HG02870 (cell line): ENCODE results near the gene ELP2.
"Not testable (repeated sequence)": the region's sequence is repeated elsewhere in the genome, so short reads cannot be mapped to it uniquely, and the experiment has no call there.

ENCODE experiments used
- ATAC-seq: cut with Tn5 transposase; IDR thresholded peaks from one replicate; pipeline ENCODE4 v1.9.1; 2021; ENCODE audit warnings: mild to moderate bottlenecking, moderate library complexity; ENCODE audit not compliant: unreplicated experiment

ELP2 gene

DNA sequence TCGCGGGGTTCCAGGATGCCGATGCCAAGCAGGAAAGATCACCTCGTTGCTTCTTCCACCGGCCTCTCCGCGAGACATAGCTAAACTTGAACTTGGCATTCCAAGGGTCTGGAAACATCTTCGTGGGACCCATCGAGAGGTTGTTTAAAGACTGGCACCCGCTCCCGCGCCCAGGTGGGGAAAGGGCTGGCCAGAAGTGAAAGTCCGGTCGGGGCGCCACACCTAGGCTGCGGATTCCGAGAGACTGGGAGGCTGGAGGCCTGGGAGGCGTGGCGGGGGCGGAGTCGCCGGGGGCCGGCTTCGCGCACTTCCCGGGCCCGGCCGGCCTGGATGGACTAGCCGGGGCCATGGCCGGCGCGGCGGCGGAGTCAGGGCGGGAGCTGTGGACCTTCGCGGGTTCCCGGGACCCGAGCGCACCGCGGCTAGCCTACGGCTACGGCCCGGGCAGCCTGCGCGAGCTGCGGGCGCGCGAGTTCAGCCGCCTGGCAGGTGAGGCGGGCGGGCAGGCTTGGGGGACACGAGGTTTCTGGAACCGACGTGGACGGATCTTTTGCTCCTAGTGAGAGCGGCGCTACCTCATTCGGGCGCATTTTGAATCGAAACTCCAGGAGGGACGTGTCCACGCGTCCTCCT, 57.6 kb downstream of the ELP2 start, which contains the start of gene MOCOS:
TSS of gene MOCOS (plus strand) at position 305 of the 633 bp plus-strand sequence. CDS start at position 348, 43 bp downstream.
- peak; percentile 78 for ATAC-seq

DNA sequence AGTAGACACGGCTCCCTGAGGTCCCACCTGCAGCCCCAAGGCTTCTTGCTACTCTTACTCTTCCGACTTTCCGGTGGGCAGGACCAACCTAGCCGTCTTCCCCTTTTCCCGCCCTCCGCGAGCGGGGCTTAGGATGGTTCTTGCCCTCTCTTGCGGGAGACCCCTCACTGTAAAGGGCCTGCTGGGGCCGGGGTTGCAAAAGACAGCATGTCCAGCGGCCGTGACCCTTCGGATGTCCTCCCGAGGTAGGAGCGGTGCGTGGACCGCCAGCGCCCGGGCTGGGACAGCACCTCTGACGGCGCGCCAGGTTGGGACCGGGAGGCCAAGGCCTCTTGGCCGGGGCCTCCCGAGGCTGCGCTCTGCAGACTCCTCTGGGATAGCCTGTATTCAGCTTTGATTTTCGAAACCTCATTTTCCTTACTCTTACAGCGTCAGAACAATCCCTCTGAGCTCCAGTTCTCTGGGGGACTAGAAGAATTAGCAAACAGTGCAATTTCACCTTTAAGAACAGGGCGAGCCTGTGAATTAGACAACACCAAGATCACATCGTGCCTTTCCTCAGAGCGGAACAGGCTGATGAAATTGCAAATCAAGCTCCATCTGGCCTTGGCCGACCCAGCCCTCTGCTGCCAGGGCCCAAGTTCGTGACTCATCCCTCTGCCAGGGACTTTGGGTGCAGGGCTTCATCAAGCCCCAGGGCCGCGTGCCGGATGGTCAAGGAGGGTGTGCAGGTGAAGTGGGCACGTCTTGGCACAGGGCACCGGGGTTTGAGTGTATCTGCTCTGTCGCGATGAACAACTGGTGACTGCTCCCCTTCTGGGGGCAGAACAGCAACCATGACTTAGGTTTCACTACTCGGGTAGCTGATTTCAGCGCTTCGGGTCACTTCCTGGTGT, 58.4 kb downstream of the ELP2 start:
- ATAC-seq, result no peak

DNA sequence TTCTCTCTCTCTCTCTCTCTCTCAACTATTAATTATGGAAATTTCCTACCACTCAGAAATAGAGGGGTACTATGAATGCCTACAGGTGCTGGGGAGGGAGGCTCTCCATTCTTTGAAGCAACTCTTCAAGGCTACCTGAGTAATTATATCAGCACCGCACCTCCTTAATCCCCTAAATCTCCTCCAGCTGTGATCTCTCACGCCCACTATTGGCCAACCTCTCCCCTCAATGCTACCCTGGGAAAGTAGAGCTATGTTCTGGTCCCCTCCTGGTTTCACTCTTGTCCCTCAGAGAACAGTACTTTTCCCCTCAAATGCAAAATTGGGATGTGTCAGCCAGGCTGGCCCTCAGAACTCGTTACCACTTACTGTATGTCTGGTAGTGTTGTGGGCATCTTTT, 59.2 kb downstream of the ELP2 start:
- no peak for ATAC-seq

DNA sequence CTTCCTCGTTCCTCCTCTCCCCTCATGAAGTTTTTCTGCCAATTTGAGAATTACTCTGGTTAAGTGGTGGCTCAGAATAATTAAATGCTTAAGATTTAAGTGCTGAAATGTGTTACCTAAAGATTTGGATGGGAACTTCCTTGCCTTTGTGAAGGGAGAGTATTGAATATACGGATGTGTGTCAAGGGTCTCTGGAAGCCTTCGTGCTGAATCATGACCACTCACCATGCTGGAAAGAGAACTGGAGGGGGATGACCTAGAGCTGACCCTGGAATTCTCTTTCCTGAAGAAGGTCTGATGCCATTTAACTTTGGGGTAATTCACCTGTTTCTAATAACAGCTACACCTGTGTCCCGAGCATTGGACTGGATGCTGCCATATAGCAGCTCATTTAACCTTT, 59.8 kb downstream of the ELP2 start:
- ATAC-seq, result no peak

DNA sequence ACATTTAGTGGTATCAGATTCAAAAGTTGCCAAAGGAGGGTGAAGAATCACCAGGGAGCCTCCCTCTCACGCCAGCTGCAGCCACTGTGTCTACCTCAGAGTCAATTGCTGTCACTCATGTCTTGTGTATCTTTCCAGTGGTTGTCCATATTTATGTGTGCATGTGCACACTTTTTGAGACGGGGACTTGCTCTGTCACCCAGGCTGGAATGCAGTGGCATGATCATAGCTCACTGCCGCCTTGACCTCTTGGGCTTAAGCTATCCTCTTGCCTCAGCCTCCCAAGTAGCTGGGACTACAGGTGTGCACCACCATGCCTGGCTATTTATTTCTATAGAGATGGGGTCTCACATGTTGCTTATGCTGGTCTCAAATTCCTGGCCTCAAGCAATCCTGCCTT, 61.6 kb downstream of the ELP2 start:
- no peak for ATAC-seq

DNA sequence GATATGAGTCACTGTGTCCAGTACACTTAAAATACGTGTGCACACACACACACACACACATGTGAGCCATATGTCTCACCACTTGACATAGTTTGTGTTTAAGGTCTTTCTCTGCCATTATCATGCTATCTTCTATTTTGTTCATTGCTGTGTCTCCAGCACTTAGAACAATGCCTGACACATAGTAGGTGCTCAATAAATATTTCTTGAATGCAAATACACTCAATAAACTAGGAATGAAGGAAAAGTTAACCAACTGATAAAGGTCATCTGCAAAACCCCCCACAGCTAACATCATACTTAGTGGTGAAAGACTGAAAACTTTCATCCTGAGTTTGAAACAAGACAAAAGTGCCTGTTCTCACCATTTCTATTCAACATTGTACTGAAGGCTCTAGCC, 62.0 kb downstream of the ELP2 start:
- ATAC-seq, result no peak

DNA sequence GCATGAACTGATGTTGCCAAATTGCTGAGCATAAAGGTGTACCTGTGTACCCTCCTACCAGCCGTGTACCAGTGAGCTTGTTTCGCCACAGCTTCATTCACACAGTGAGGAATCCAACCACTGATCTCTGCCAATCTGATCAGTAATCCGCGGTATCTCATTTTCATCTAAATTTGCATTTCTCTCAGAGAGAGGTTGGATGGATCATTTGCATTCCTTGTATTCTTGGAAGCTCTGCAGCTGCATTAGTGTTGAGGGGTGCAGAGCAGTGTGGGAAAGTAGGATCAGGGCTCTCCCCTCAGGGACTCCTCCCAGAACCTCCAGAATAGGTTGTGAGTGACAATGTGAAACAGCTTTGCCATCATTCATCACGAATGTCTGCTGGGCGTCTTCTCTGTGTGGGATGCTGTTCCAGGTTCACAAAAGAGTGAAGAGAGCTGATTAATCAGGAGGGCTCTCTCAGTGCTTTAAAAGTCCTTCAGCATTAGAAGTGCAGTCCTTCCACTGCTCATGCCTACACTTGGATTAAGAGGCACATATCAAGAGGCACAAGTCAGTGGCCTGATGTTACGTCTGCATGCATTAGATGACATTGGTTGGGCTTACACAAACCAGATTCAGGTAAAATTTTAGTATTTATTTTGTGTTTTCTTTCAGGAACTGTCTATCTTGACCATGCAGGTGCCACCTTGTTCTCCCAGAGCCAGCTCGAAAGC, 65.1 kb downstream of the ELP2 start:
- no peak for ATAC-seq

DNA sequence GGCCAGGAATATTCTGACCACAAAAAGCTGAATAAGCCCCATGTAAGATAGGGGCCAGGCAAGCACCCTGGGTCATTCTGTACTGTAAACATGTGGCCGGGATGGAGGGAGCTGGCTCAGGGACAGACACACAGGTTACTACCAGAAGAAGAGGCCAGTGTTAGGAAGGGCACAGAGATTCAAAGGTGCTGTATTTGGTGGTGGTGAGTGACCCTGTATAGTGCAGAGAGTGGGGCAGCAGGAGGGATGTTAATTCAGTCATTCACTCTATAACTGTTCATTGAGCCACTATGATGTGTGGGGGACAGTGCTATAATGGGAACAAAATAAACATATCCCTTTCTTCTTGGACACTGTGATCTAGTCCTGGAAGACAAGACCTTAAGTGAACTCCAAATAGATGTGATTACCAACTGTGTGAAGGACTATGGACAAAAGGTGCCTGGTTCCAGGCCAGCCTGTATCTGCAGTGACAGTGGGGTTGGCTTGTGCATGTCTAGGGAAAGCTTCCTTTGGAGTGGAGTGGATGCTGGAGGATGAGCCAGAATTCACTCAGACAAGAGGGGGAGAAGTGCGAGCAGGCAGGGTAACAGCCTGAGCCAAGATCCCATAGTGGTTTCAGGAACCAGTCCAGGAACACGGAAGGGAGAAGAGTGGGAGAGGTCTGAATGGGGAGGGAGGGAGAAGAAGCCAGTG, 65.9 kb downstream of the ELP2 start:
- ATAC-seq, result no peak

DNA sequence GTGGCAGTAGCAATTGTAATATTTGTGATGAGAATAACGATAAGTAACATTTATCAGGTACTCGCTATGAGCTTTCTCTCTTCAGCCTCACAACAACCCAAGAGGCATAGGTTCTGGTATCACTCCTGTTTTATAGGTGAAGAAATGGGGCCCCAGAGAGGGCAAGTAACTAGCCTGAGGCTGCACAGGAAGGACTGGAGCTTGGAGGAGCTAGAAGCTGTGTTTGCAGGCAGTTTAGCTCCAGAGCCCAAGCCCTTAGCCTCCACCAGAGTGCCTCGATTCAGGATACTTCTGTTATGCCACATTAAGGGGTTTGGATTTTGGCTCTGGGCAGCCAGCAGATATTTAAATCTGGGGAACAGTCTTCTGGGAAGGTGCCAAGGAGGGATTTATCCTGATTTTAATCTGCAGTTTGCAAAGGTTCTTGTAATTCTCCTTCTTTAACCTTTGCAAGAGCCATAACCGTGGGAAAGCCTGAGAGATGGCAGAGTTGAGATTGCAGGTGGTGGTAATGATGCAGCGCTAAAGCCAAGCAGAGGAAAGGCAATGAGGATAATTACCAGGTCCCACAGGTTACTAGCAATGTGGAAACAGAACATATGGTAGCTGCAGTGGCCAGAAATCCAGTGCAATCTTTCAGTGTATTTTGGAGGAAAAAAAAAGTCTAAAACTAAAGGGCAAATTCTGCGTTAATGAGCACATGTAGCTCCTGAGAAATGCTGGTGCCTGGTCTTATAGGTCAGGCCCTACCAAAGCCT, 66.7 kb downstream of the ELP2 start:
- no peak for ATAC-seq

DNA sequence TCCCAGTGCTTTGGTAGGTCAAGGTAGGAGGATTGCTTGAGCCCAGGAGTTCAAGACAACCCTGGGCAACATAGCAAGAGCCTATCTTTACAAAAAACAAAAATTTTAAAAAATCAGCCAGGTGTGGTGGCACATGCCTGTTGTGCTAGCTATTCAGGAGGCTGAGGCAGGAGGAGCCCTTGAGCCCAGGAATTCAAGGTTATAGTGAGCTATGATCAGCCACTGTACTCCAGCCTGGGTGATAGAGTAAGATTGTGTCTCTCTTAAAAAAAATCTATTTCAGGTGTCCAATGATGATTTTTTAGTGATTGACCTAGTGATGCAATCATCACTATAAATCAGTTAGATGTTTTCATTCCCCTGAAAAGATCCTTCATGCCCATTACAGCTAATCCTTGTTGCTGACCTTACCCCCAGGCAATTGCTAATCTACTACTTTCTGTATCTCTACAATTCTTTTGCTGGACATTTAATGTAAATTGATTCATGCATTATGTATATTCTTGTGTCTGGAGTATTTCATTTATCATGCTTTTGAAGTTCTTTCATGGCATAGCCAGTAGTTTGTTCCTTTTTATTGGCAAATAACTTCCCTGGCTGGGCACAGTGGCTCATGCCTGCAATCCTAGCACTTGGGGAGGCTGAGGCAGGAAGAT, 67.9 kb downstream of the ELP2 start:
- ATAC-seq, result no peak

DNA sequence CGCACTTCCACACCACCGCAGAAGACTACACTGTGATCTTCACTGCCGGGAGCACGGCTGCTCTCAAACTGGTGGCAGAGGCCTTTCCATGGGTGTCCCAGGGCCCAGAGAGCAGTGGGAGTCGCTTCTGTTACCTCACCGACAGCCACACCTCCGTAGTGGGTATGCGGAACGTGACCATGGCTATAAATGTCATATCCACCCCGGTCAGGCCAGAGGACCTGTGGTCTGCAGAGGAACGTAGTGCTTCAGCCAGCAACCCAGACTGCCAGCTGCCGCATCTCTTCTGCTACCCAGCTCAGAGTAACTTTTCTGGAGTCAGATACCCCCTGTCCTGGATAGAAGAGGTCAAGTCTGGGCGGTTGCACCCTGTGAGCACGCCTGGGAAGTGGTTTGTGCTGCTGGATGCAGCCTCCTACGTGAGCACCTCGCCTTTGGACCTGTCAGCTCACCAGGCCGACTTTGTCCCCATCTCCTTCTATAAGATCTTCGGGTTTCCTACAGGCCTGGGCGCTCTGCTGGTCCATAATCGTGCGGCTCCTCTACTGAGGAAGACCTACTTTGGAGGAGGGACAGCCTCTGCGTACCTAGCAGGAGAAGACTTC, 70.1 kb downstream of the ELP2 start:
- ATAC-seq, result no peak

DNA sequence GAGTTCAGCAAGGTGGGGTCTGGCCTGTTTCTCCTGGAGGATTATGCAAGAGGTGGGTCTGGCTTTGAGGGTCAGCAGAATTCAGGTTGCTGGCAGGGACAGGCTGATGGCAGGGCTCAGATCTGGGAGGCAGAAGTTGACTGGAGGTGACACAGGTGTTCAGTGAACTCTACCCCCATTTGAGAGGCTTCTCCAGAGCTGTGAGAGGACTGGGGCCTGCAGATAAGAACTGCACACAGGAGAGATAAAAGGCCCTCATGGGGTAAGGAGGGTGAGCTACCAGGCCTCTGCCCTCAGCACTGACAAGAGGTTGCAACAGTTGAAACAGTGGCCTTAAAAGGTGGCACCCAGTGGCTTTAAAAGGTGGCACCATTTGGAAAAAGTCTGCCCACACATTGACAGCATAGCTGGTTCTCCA, 70.7 kb downstream of the ELP2 start:
- ATAC-seq, result no peak

DNA sequence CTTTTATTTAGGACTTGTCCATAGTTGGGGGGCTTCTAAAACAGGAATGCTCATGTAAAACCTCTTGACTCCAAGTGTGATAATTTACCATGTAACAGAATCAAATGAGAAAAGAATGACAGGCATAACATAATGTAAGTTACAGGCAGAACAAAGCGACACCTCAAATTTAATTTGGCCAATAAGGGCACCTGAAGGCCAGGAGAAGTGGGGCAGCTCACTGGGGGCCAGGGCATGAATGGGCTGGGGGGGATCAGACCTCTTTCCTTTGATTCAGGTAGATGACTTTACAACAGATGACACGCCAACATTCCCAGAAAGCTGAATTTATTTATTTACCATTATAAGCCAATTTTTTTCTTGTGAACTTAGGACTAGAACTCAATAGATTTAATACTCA, 72.1 kb downstream of the ELP2 start:
- ATAC-seq, result no peak

DNA sequence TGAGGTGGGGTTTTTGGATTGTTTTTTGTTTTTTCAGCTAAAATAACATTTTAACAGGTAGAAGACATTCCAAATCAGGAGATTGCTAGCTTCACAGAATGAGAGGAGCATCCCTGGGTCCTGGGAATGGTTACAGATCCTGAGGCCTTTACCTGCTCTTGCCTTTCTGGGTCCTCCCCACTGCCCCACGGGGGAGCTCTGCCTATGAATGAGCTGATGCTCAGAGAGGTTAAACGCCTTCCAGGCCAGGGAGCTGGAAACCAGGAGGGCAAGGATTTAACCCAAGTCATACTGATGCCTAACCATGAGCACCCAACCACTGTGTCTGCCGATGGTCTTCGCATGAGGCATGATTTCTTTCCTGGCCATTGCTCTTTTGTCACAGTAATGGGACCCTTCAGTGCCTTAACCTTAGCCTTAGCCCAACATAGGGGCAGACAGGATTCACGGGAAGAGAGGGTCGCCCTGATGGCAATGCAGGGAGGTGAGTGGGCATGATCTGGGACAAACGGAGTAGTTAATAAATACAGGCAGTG, 73.7 kb downstream of the ELP2 start:
- ATAC-seq, result no peak

DNA sequence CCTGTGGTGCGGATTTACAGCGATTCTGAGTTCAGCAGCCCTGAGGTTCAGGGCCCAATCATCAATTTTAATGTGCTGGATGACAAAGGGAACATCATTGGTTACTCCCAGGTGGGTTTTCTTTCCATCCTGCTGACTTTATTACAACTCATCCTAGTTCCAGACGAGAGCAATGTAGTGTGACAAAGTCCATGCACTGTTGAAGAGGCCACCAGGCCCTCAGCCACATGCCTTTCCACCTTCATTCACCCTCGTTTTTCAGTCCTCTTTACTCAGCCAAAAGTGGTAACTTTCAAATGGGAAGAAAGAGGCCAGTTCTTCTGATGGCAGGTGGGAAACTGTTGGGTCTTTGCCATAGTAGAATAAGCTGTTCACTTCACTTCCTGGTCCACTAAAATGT, 75.5 kb downstream of the ELP2 start:
- no peak for ATAC-seq

DNA sequence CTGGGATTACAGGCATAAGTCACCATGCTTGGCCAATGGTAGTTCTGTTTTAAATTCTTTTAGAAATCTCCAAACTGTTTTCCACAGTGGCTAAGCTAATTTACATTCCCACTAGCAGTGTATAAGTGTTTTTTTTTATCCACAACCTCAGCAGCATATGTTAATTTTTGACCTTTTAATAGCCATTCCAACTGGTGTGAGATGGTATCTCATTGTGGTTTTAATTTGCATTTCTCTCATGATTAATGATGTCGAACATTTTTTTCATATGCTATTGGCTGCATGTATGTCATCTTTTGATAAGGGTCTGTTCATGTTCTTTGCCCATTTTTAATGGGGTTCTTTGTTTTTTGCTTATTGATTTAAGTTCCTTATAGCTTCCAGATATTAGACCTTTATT, 77.6 kb downstream of the ELP2 start:
- ATAC-seq, result no peak

DNA sequence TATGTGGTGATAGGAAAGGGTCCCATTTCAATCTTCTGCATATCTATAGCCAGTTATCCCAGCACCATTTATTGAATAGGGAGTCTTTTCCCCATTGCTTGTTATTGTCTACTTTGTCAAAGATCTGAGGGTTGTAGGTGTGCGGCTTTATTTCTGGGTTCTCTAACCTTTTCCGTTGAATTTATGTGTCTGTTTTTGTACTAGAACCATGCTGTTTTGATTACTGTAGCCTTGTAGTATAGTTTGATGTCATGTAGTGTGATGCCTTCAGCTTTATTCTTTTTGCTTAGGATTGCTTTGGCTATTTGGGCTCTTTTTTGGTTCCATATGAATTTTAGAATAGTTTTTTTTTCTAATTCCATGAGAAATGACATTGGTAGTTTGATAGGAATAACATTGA, 78.3 kb downstream of the ELP2 start:
- ATAC-seq, result not testable (repeated sequence)

DNA sequence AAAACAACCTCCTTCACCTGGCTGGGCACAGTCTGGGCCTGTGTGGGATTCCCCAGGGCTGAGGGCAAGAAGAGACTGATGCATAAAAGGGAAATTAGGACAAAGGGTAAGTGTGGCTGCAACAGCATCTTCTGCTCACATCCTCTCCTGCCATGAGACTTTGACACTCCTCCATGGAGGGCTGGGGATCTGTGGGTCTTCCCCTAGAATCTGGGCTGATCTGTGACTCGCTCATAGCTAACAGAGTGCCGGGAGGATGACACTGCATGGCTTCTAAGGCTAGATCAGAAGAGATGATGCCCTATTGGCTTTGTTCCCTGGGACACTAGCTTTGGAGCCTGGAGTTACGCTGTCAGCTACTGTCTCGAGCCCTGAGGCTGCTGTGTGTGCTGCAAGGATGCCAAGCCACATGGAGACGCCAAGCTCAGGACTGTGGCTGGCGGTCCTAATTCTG, 81.9 kb downstream of the ELP2 start:
- ATAC-seq, result no peak
